DMS114 treated with DMSO at 0.1 percent for 48 hours (cell line): ENCODE results near the gene SMCHD1.
"Not testable (repeated sequence)": the region's sequence is repeated elsewhere in the genome, so short reads cannot be mapped to it uniquely, and the experiment has no call there.

Source experiments
- DNase-seq: peaks from one replicate; lab custom pipeline; 2025; ENCODE audit not compliant: unreplicated experiment; lab: John Stamatoyannopoulos, UW

The SMCHD1 gene

DNA sequence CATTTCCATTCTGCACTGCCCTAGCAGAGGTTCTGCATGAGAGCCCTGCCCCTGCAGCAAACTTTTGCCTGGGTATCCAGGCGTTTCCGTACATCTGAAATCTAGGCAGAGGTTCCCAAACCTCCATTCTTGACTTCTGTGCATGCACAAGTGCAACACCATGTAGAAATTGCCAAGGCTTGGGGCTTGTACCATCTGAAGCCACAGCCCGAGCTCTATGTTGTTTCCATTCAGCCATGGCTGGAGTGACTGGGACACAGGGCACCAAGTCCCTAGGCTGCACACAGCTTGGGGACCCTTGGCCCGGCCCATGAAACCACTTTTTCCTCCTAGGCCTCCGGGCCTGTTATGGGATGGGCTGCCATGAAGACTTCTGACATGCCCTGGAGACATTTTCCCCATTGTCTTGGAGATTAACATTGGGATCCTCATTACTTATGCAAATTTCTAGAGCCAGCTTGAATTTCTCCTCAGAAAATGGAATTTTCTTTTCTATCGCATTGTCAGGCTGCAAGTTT lies 154.2 kb downstream of the SMCHD1 start:
- DNase-seq: not testable (repeated sequence)

DNA sequence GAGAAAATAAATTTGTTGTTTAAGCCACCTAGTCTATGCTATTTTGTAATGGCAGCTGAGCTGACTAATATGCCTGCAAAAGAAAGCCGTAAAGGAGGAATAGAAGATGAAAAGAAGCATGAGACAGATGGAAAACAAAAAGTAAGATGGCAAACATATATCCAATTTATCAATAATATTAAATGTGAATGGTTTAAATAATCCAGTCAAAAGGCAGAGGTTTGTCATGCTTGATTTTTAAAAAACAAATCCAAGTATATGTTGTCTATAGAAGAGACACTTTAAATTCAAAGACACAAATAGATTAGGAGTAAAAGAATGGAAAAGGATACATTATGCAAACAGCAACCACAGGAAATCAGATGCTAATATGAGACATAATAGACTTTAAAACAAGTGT lies 155.9 kb downstream of the SMCHD1 start:
- no peak for DNase-seq

DNA sequence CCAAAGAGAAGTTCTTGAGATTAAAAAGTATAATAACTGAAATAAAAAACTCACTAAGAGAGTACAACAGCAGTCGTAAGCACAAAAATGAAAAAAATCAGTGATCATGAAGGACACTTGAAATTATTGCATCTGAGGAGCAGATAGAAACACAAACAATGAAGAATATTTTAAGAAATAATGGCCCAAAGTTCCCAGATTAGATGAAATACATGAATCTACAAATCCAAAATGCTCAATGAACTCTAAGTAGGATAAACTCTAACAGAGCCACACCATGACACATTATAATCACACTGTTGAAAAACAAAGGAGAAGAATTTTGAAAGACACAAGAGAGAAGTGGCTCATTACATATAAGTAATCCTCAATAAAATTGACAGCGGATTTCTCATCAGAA lies 159.4 kb downstream of the SMCHD1 start:
- DNase-seq: no peak

DNA sequence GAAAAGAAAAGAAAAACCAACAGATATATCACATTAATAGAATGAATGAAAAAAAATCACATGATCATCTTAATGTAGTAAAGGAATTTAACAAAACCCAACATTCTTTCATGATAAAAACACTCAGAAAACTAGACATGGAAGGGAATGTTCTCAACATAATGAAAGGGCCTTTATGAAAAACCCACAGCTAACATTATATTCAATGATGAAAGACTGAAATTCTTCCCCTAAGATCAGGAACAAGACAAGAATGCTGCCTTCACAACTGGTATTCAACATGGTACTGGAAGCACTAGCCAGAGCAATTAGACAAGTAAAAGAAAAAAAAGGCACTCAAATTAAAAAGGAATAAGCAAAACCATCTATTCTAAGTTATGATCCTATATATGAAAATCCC lies 162.8 kb downstream of the SMCHD1 start:
- no peak for DNase-seq

DNA sequence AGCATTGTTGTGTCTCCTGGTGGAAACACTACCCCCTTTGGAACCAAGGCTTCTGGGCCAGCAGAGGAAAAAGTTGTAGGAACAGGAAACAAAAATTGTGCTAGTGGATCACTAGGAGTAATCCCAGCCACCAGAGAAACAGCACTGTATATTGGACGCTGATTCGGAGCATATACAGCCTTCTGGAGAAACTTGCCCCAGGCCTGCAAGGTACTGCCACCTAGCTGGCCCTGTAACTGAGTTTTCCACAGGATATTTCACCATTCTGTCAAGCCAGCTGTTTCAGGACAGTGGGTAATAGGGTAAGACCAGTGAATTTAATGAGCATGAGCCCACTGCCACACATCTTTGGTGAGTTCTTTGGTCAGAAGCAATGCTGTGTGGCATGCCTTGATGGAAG lies 166.2 kb downstream of the SMCHD1 start:
- DNase-seq: no peak

DNA sequence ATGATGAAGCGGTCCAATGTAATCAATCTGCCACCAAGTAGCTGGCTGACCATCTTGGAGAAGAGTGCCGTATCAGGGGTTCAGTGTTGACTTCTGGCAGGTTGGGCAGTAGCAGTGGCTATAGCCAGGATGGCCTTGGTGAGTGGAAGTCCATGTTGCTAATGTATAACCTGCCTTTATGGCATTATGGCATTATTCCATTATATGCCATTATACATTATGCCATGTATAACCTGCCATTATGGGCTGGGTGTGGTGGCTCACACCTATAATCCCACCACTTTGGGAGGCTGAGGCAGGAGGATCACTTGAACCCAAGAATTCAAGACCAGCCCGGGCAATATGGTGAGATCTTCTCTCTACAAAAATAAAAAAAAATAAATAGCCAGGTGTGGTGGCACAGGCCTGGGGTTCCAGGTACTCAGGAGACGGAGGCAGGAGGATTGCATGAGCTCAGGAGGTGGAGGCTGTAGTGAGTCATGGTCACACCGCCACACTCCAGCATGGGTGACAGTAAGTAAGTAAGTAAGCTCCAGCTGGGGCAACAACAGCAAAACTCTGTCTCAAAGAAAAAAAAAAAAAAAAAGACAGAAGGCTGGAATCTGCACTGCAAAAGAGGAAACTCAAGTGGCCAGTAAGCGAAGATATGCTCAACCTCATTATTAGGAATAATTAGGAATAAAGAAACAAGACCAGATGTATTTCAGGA lies 166.8 kb downstream of the SMCHD1 start:
- DNase-seq: no peak

DNA sequence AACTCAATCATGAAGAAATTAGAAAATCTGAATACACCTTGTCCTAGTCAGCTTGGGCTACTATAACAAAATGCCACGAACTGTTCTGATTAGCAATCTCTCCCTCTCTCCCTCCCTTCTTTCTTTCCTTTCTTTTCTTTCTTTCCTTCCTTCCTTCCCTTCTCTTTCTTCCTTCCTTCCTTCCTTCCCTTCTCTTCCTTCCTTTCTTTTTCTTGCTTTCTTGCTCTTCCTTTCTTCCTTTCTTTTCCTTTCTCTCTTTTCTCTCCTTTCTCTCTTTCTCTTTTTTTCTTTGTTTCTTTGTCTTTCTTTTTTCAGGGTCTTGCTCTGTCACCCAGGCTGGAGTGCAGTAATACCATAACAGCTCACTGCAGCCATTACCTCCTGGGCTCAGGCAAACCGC lies 167.7 kb downstream of the SMCHD1 start:
- no peak for DNase-seq

DNA sequence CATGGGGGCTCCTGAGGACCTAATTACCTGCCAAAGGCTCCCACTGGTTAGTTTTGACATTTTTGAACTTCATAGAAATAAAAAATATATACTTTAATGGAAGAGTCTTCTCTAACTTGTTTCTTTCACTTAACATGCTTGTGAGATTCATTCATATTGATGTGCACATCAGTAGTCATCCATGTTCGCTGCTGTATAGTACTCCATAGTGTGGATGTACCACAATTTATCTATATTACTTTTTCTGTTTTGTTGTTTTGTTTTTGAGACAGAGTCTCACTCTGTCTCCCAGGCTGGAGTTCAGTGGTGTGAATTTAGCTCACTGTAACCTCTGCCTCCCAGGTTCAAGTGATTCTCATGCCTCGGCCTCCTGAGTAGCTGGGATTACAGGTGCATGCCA lies 168.4 kb downstream of the SMCHD1 start:
- no peak for DNase-seq

DNA sequence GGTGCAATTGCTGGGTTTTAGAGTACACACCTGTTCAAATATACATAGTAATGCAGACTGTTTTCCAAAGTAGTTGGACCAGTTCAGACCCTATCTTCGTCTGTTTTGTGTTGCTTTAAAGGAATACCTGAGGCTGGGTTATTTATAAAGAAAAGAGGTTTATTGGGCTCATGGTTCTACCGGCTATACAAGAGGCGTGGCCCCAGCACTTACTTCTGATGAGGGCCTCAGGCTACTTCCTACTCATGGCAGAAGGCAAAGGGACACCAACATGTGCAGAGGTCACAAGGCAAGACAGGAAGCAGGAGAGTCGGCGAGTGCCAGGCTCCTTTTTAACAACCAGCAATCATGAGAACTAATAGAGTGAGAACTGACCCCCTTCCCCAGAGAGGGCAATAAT lies 169.3 kb downstream of the SMCHD1 start:
- no peak for DNase-seq

DNA sequence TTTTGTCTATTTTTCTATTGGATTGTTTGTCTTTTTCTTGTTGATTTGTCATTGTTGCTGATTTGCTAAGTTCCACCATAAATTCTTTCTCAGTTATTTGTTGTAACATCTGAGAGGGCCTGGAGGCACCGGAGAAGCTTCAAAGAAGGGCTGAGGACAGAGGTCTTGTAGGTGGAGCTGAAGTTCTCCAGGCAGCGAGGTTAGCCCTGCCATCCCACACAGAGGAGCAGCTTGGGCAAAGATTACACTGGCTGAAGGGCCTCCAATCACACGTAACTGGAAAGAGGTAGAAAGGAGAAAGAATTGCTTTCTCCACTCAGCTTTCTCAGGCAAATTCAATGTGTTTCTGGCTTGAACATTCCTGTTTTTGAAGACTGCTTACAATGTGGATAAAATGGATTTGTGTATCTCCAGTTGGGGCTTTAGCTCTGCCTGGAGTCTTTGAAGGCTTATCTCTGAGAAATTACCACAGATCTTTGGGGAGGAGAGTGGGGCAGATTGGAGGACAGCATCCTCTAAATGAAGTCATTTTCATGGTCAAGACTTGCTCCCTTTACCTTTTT lies 170.2 kb downstream of the SMCHD1 start:
- no peak for DNase-seq

DNA sequence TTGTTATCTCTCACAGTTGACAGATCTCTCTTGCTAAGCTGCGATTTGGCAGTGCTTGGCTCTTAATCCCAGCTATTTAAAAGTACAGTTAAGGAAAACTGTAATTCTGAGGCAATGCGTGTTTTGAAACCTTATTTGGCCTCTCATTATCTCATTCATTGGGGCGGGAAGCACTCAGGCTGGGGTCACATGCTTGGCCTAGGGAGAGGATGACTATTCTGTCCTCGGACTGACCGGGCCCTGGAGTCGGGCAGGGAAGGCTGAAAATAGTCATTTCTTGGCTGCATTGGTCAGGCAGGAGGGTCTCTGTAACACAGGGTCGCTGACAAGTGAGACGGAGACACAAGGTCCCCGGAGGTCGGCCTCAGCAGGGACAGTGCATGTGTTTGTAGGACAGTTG lies 171.1 kb downstream of the SMCHD1 start:
- DNase-seq: no peak

DNA sequence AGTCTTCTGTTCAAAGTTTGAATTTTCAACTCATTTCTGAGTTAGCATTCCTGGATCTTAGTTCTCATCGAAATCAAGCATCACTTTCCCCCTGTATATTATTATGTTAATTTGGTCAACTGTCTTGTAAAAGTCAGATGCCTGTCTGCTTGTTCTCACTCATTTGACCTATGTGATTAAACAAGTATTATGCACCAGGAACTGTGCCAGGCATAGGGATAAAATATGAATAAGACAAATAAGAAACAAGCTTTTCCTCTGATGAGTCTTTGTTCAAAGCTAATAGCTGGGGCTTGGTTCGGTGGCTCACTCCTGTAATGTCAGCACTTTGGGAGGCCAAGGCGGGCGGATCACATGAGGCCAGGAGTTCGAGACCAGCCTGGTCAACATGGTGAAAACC lies 171.5 kb downstream of the SMCHD1 start:
- DNase-seq: no peak

DNA sequence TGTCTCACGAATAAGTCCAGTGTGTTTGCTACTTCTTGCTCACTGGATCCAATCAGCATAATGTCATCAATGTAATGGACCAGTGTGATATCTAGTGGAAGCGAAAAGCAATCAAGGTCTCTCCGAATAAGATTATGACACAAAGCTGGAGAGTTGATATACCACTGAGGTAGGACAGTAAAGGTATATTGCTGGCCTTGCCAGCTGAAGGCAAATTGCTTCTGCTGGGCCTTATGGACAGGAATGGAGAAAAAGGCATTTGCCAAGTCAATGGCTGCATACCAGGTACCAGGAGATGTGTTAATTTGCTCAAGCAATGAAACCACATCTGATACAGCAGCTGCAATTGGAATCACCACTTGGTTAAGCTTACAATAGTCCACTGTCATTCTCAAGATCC lies 180.6 kb downstream of the SMCHD1 start:
- not testable (repeated sequence) for DNase-seq

DNA sequence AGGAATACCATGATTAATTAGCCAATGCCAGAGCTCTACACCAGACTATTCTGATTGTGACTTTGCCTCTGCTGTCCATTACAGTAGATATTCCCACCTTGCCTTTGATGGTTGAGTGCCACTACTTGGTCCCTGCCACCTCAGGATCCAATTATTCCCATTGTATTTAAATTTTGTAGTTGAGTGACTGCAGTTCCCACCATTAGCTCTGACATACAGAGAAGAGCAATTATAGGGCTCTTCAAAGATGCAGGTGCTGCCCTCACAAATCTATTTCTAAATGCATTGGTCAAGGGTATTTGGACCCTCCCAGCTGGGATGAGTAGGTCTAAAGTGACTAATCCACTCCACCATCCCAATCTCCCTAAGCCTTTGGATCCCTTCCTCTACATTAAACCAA lies 181.8 kb downstream of the SMCHD1 start:
- not testable (repeated sequence) for DNase-seq

DNA sequence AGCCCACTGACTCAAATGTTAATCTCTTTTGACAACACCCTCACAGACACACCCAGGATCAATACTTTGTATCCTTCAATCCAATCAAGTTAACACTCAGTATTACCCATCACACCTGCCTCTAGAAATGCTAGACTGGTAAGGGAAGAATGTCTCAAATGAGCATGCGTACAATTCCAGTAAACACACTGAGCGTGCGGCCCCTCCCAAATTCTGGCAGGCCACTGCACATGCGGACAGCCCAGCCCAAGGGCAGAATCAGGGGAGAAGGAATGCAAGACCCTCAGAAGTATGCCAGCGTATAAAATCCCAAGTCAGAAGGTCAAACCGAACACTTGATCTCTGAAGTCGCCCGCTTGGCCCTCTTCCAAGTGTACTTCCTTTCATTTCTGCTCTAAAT lies 183.7 kb downstream of the SMCHD1 start:
- no peak for DNase-seq

DNA sequence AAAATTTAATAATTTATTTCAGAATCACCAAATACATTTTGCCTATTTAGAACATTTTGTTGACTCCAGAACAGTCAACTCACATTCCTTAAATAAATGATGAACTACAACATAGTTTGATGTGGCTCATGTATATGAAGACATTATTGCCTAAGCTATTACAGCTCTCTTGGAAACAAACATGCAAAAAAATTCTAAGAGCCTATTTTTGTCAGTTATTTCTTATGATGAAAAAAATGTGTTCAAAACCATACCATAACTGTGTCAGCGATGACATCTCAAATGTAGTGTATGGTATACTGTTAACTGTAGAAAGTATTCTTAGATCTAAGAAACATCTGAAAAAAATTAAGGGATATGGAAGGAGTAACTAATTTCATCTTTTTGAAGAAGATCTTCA lies 185.0 kb downstream of the SMCHD1 start:
- DNase-seq: no peak

DNA sequence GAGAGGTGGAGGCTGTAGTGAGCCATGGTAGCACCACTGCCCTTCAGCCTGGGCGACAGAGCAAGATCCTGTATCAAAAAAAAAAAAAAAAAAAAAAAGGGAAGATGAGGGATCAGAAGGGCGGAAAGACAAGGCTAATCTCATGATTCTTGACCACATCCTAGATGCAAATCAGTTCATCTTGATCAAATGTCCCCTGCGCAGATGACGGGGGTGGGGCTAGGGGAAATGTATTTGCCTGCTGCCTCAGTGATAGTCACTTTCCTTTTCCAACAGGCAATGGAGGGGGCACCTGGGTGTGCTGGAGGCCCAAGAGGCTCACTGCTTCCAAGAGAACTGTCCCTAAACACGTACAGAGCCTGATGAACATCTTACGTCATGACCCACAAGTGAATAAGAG lies 187.6 kb downstream of the SMCHD1 start:
- no peak for DNase-seq

DNA sequence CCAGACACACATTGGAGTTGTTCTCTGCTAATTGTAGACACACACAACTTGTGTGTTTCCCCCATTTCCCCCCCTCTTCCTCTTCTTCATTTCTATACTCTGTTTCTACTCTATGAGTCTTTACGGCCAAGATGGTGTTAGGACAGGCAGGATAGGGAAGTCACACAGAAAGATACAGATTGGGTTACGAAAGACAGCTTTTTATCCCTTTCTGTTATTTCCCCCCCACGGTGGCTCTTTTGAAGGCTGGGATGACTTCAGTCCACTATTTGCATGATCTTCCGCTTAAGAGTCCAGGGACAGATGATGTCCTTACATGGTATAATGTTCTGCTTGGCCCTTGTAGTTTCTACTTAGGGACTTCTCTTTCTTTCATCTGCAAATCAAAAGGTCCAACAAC lies 189.6 kb downstream of the SMCHD1 start:
- no peak for DNase-seq

DNA sequence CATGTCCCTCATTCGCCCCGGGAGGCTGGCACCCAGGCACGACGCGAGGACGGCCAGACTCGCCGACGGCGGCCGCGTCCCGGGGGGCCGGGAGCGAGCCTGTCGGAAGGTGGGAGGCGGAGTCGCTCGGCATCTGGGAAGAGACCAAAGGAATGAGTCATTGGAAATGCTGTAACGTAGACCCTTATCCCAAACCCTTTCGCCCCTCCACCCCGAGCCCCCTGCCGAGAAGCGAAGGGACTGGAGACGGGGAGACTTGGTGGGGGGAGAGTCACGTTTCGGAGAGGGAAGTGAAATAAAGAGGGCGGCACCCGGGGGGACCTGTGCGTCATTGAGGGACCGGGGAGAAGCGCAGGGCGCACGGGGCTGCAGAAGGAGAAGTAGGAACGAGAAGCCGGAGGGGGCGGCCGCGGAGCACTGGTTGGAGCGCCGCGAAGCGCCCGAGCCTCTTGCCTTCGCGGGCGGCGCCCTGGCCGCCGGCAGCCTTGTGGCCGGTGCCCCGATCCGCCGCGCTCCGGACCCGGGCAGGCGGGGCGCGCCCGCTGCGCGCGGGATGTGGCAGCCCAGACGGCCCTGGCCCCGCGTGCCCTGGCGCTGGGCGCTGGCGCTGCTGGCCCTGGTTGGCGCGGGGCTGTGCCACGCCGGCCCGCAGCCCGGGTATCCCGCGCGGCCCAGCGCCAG lies 191.2 kb downstream of the SMCHD1 start, which contains the start of gene EMILIN2:
Gene EMILIN2 (plus strand): TSS at position 371 of the 681 bp plus-strand sequence. CDS start 183 bp downstream, at position 554.
- no peak for DNase-seq

DNA sequence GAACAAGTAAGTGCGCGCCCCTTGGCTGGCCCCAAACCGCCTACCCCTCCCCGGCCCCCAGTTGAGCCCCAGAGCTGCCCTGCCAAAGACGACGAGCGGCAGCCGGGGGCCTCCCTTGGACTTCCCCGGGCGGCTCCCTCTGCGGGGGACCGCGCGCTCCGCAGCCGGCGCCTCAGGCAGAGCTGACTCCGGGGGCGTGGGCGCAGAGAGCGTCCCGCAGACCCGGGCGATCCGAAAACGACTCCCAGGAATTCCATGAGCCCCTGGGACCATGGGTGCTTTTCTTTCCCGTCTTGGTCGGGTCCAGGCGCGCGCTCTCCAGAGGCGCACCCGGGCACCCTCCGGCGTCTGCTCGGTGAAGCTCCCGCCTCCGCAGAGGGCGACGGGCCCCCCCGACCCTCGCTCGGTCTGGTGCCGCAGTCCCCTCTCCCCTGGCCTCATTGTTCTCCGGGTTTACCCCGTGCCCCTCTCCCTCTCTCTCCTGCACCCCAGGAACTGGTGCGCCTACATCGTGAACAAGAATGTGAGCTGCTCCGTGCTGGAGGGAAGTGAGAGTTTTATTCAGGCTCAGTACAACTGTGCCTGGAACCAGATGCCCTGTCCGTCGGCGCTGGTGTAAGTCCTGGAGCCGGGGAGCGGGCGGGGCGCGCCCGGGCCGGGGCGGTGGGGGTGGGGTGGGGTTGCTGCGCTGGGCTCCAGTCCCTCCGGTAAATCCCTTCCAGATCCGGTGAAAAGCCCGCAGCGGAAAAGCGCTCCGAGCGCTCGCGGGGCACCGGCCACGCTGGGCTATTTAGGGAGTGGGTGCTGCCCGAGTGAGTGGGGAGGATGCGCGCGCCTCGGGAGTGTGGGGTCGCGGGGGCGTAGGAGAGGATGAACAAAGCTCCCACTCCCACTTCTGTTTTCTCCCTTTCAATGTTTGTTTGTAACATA lies 192.1 kb downstream of the SMCHD1 start:
- DNase-seq: no peak
